NCI-H510A (cell line): ENCODE results near the gene NUP153.
A peak's percentile ranks its signal among the peaks of the same experiment; 100 is the strongest.
"Not testable (repeated sequence)": the region's sequence is repeated elsewhere in the genome, so short reads cannot be mapped to it uniquely, and the experiment has no call there.

Source experiments
- DNase-seq: peaks from one replicate; lab custom pipeline; 2025; lab: John Stamatoyannopoulos, UW

Gene NUP153

GRCh38 chr6:17714177-17714576, 7.5 kb upstream of the NUP153 start:
- DNase-seq: no peak

- DNase-seq: no peak
Measured at GRCh38 chr6:17712576-17712975, 5.9 kb upstream of the NUP153 start.

GRCh38 chr6:17710331-17710730, 3.6 kb upstream of the NUP153 start:
- no peak for DNase-seq

- DNase-seq: no peak
Measured at GRCh38 chr6:17709476-17709875, 2.8 kb upstream of the NUP153 start.

- not testable (repeated sequence) for DNase-seq
Measured at GRCh38 chr6:17708035-17708434, 1.3 kb upstream of the NUP153 start.

- DNase-seq: no peak
Measured at GRCh38 chr6:17707371-17707651, 586 bp upstream of the NUP153 start.

- DNase-seq: peak; percentile 31
Measured at GRCh38 chr6:17705778-17706579, 746 bp downstream of the NUP153 start.

GRCh38 chr6:17705428-17705777, 1.3 kb downstream of the NUP153 start:
- DNase-seq: no peak

- no peak for DNase-seq
Measured at GRCh38 chr6:17703256-17703694, 3.5 kb downstream of the NUP153 start.

- no peak for DNase-seq
Measured at GRCh38 chr6:17700421-17701416, 6.0 kb downstream of the NUP153 start.

- DNase-seq: no peak
Measured at GRCh38 chr6:17691925-17692538, 14.7 kb downstream of the NUP153 start.

GRCh38 chr6:17688481-17688880, 18.2 kb downstream of the NUP153 start:
- DNase-seq: no peak

GRCh38 chr6:17687136-17687535, 19.6 kb downstream of the NUP153 start:
- DNase-seq: no peak

- DNase-seq: no peak
Measured at GRCh38 chr6:17684134-17684533, 22.6 kb downstream of the NUP153 start.

- no peak for DNase-seq
Measured at GRCh38 chr6:17683428-17683827, 23.3 kb downstream of the NUP153 start.

GRCh38 chr6:17679726-17680125, 27.0 kb downstream of the NUP153 start:
- DNase-seq: no peak

- DNase-seq: no peak
Measured at GRCh38 chr6:17677602-17678001, 29.1 kb downstream of the NUP153 start.

GRCh38 chr6:17673543-17674254, 33.0 kb downstream of the NUP153 start:
- no peak for DNase-seq

- DNase-seq: no peak
Measured at GRCh38 chr6:17672064-17672718, 34.5 kb downstream of the NUP153 start.

GRCh38 chr6:17666646-17667045, 40.1 kb downstream of the NUP153 start:
- DNase-seq: no peak

- no peak for DNase-seq
Measured at GRCh38 chr6:17665132-17665531, 41.6 kb downstream of the NUP153 start.

GRCh38 chr6:17663226-17663625, 43.5 kb downstream of the NUP153 start:
- DNase-seq: no peak
